ENCODE measurements around the gene LGALS9. TPM values are rescaled to one million over a fixed set of nuclear protein-coding genes. Genes with fewer than 3 reads are reported as not detected.

LGALS9 gene
- total and polyA plus RNA-seq, 2 donors (not counting 3 experiments of a cell fraction or from before 2014, with no cell fraction given) = 52.4 to 65.2 TPM

DNA sequence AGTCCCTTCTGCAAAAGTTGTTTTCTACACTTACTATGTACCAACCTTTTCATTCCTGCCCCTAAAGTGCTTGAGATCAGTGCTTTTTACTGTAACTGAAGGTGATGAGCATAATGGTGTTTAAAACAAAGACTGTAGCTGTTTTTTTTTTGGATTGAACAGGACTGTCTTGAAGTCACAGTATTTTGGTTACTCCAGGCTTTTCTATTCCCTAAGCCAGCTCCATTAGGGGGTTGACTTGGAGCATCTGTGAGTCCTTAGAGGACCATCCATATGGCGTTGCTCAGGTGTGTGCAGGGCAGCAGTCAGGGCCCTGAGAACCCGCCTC is 29.0 kb upstream of the LGALS9 start:
- dilution Hi-C loops (cut with MboI; ENCODE audit: extremely low pct_ligation_motif_present, low sequenced_read_pairs) = no loop called here
- H3K9ac ChIP-seq (replicated peaks; ENCODE audit: extremely low read depth, insufficient read depth, low read length) = no peak overlapping the region
- H3K9me3 ChIP-seq (replicated peaks; ENCODE audit: control insufficient read depth, insufficient read depth, low read length) = no peaks in the 10 kb centered on the region
- no peak overlapping the region for H3K4me2 ChIP-seq (ENCODE audit: insufficient read depth, low read length)
- intact Hi-C loops (cut with micrococcal nuclease) = loop anchor here (1.0 to 2.0 kb wide), 6 partner anchors 145 to 357 kb away; partner anchors contain the start of gene KSR1
- no peaks in the 10 kb centered on the region for H3K9me1 ChIP-seq (replicated peaks; ENCODE audit: control insufficient read depth, extremely low read depth, insufficient read depth, low read length)
- POLR2A ChIA-PET = no interaction called here
- TF ChIP-seq, protein P1, sequence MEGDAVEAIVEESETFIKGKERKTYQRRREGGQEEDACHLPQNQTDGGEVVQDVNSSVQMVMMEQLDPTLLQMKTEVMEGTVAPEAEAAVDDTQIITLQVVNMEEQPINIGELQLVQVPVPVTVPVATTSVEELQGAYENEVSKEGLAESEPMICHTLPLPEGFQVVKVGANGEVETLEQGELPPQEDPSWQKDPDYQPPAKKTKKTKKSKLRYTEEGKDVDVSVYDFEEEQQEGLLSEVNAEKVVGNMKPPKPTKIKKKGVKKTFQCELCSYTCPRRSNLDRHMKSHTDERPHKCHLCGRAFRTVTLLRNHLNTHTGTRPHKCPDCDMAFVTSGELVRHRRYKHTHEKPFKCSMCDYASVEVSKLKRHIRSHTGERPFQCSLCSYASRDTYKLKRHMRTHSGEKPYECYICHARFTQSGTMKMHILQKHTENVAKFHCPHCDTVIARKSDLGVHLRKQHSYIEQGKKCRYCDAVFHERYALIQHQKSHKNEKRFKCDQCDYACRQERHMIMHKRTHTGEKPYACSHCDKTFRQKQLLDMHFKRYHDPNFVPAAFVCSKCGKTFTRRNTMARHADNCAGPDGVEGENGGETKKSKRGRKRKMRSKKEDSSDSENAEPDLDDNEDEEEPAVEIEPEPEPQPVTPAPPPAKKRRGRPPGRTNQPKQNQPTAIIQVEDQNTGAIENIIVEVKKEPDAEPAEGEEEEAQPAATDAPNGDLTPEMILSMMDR (IDR thresholded peaks at IDR 0.05; ENCODE audit: extremely low read depth in 1 of 2, insufficient read depth in 1 of 2, low read depth in 1 of 2, low read length in 2 of 2) = no peak
- TF ChIP-seq POLR2A (IDR thresholded peaks at IDR 0.05; ENCODE audit: low read depth, low read length) (no peak), EZH2 (IDR thresholded peaks at IDR 0.05; ENCODE audit: borderline replicate concordance, low read depth, low read length, severe bottlenecking) (no peak), FOS (IDR thresholded peaks at IDR 0.05; ENCODE audit: borderline replicate concordance, insufficient read depth, low read length) (no peak), MYC (IDR thresholded peaks at IDR 0.05; ENCODE audit: low read depth, low read length) (no peak), JUN (IDR thresholded peaks at IDR 0.05; ENCODE audit: borderline replicate concordance, insufficient read depth, insufficient read length, low read depth) (no peak), GATA2 (IDR thresholded peaks at IDR 0.05; ENCODE audit: insufficient read depth, insufficient read length, low read depth, low read length) (no peak), POLR2AphosphoS5 (IDR thresholded peaks at IDR 0.05; ENCODE audit: insufficient read depth, low read depth, low read length) (no peak), MAX (IDR thresholded peaks at IDR 0.05; ENCODE audit: insufficient read depth, insufficient read length) (no peak)
- peaks cover 16 to 37% of the 10 kb centered on the region in 2 experiments for H3K36me3 ChIP-seq (ENCODE audit: control insufficient read depth in 2 of 2, extremely low read depth in 1 of 2, insufficient read depth in 2 of 2, low read length in 2 of 2)
- CTCF ChIA-PET = interaction anchor here (0.7 to 10.3 kb wide), 16 partner anchors 17 to 405 kb away, joined by 3 to 150 read pairs (median 8); partner anchors contain the start of gene KSR1
- no peaks in the 10 kb centered on the region for H3K27me3 ChIP-seq (ENCODE audit: control insufficient read depth in 2 of 2, insufficient read depth in 2 of 2, low read length in 2 of 2)
- FAIRE-seq = no peak
- H3K27ac ChIP-seq (ENCODE audit: insufficient read depth, low read depth, low read length) = no peak overlapping the region
- H4K20me1 ChIP-seq (replicated peaks; ENCODE audit: control insufficient read depth, extremely low read depth, insufficient read depth, low read length) = no peaks in the 10 kb centered on the region
- BruUV-seq (replicated peaks) = no TSS peak
- H3K4me3 ChIP-seq (replicated peaks in 1 of 3; ENCODE audit: insufficient read depth in 1 of 3, low read depth in 1 of 3, low read length in 3 of 3) = no peak overlapping the region
- no peaks in the 10 kb centered on the region for H3K79me2 ChIP-seq (ENCODE audit: control insufficient read depth, insufficient read depth, low read length)
- no peak for DNase-seq (ENCODE audit: low read depth, low spot score)
- peaks cover 14% of the 10 kb centered on the region for H3K4me1 ChIP-seq (ENCODE audit: control insufficient read depth, extremely low read depth, insufficient read depth, low read length)
- no peak overlapping the region for H2AFZ ChIP-seq (ENCODE audit: low read depth, low read length)

Data from endothelial cell of umbilical vein (primary cell).